T-helper 9 cell (primary cell): Measurements from ENCODE around the gene CLNK.
"Not testable (repeated sequence)": the region's sequence is repeated elsewhere in the genome, so short reads cannot be mapped to it uniquely, and the experiment has no call there.

Experiments
- DNase-seq: peaks from one replicate; pipeline ENCODE4 v3.0.0-alpha.2; 2020

Gene CLNK

GRCh38 chr4:10606483-10607155 is 77.9 kb downstream of the CLNK start:
- no peak for DNase-seq

- DNase-seq = no peak
Measured at GRCh38 chr4:10605746-10606482, 78.7 kb downstream of the CLNK start.

GRCh38 chr4:10605031-10605430 is 79.5 kb downstream of the CLNK start:
- DNase-seq = no peak

GRCh38 chr4:10599574-10599973 is 85.0 kb downstream of the CLNK start:
- no peak for DNase-seq

GRCh38 chr4:10598829-10599228 is 85.7 kb downstream of the CLNK start:
- DNase-seq = no peak

GRCh38 chr4:10596586-10597290 is 87.8 kb downstream of the CLNK start:
- no peak for DNase-seq

- DNase-seq = no peak
Measured at GRCh38 chr4:10593130-10593529, 91.4 kb downstream of the CLNK start.

GRCh38 chr4:10590896-10591295 is 93.7 kb downstream of the CLNK start:
- no peak for DNase-seq

- DNase-seq = no peak
Measured at GRCh38 chr4:10589799-10590198, 94.8 kb downstream of the CLNK start.

GRCh38 chr4:10589321-10589720 is 95.2 kb downstream of the CLNK start:
- no peak for DNase-seq

GRCh38 chr4:10587697-10588096 is 96.9 kb downstream of the CLNK start:
- DNase-seq = no peak

- DNase-seq = no peak
Measured at GRCh38 chr4:10587296-10587695, 97.3 kb downstream of the CLNK start.

- DNase-seq = no peak
Measured at GRCh38 chr4:10584042-10584441, 100.5 kb downstream of the CLNK start.

GRCh38 chr4:10582951-10583350 is 101.6 kb downstream of the CLNK start:
- no peak for DNase-seq

GRCh38 chr4:10582059-10582686 is 102.4 kb downstream of the CLNK start:
- DNase-seq = no peak

- no peak for DNase-seq
Measured at GRCh38 chr4:10581022-10581421, 103.5 kb downstream of the CLNK start.

- no peak for DNase-seq
Measured at GRCh38 chr4:10579648-10580047, 104.9 kb downstream of the CLNK start.

GRCh38 chr4:10577508-10578426 is 106.8 kb downstream of the CLNK start:
- no peak for DNase-seq

- no peak for DNase-seq
Measured at GRCh38 chr4:10577018-10577417, 107.5 kb downstream of the CLNK start.

- DNase-seq = no peak
Measured at GRCh38 chr4:10576236-10576635, 108.3 kb downstream of the CLNK start.

- no peak for DNase-seq
Measured at GRCh38 chr4:10575414-10575813, 109.2 kb downstream of the CLNK start.

- not testable (repeated sequence) for DNase-seq
Measured at GRCh38 chr4:10574553-10574952, 110.0 kb downstream of the CLNK start.
